PFSK-1 (cell line): ENCODE results near the gene WNT7B.
A peak's percentile ranks its signal among the peaks of the same experiment; 100 is the strongest.

Experiments used
- FOXP2 ChIP-seq: optimal IDR thresholded peaks from 2 replicates; pipeline ENCODE3; 2011; ENCODE audit warnings: borderline replicate concordance, control low read depth, inconsistent platforms; ENCODE audit not compliant: insufficient read depth; ENCODE audit errors: extremely low read length, extremely low read depth
- POLR2AphosphoS5 ChIP-seq: IDR thresholded peaks from 2 replicates; pipeline ENCODE4 v1.6.1; 2012; ENCODE audit warnings: low read depth, mild to moderate bottlenecking, control low read depth, low read length, moderate library complexity
- REST ChIP-seq, 2 experiments: IDR thresholded peaks; 2 replicates each; pipeline versions ENCODE4 v1.6.1 to v1.8.0; 2011 to 2012; ENCODE audit warnings: low read depth in 2 of 2, low read length in 2 of 2, control low read depth in 1 of 2, inconsistent platforms in 1 of 2, mild to moderate bottlenecking in 1 of 2, moderate library complexity in 1 of 2; ENCODE audit not compliant: insufficient read depth in 1 of 2
- SIN3A ChIP-seq: IDR thresholded peaks from 2 replicates; pipeline ENCODE4 v1.6.1; 2012; ENCODE audit warnings: mild to moderate bottlenecking, low read length, moderate library complexity, borderline replicate concordance; ENCODE audit not compliant: insufficient read depth
- TAF1 ChIP-seq: IDR thresholded peaks from 2 replicates; pipeline ENCODE4 v1.6.1; 2012; ENCODE audit warnings: low read length, control low read depth, borderline replicate concordance; ENCODE audit not compliant: insufficient read depth

Gene WNT7B

GRCh38 chr22:46006379-46007002 lies 29.5 kb upstream of the WNT7B start:
- no peak for TF ChIP-seq POLR2AphosphoS5
- TF ChIP-seq FOXP2: peak; percentile 26

GRCh38 chr22:46004105-46004866 lies 27.3 kb upstream of the WNT7B start:
- TF ChIP-seq REST (IDR thresholded peaks at IDR 0.05; ENCODE audit: insufficient read depth in 1 of 2, low read depth in 2 of 2, low read length in 2 of 2): no peak
- TF ChIP-seq TAF1: no peak
- TF ChIP-seq SIN3A: no peak
- TF ChIP-seq POLR2AphosphoS5: no peak
- TF ChIP-seq FOXP2: no peak

- TF ChIP-seq FOXP2 (no peak), SIN3A (no peak), REST (IDR thresholded peaks at IDR 0.05; ENCODE audit: insufficient read depth in 1 of 2, low read depth in 2 of 2, low read length in 2 of 2) (no peak), POLR2AphosphoS5 (no peak), TAF1 (no peak)
Observed at GRCh38 chr22:46003271-46004091, 26.5 kb upstream of the WNT7B start.

GRCh38 chr22:46002757-46003270 lies 25.9 kb upstream of the WNT7B start:
- no peak for TF ChIP-seq REST (IDR thresholded peaks at IDR 0.05; ENCODE audit: insufficient read depth in 1 of 2, low read depth in 2 of 2, low read length in 2 of 2)
- no peak for TF ChIP-seq SIN3A
- no peak for TF ChIP-seq TAF1
- TF ChIP-seq POLR2AphosphoS5: no peak
- TF ChIP-seq FOXP2: no peak

- TF ChIP-seq FOXP2 (no peak), POLR2AphosphoS5 (no peak), TAF1 (no peak), REST (IDR thresholded peaks at IDR 0.05; ENCODE audit: insufficient read depth in 1 of 2, low read depth in 2 of 2, low read length in 2 of 2) (no peak), SIN3A (no peak)
Observed at GRCh38 chr22:46001426-46002106, 24.6 kb upstream of the WNT7B start.
